Measurements from ENCODE around the gene C6orf136.
A peak's percentile ranks its signal among the peaks of the same experiment; 100 is the strongest.
"Not testable (repeated sequence)": the region's sequence is repeated elsewhere in the genome, so short reads cannot be mapped to it uniquely, and the experiment has no call there.

C6orf136 gene

GRCh38 chr6:30664994-30665767 is 18.2 kb downstream of the C6orf136 start:
- Histone ChIP-seq H3K4me3 (no peak overlapping the region), H3K27ac (no peak overlapping the region)
- no peak for TF ChIP-seq CTCF (IDR thresholded peaks at IDR 0.05)
- DNase-seq (ENCODE audit: low spot score), result no peak

GRCh38 chr6:30666300-30666699 is 19.4 kb downstream of the C6orf136 start:
- not testable (repeated sequence) for H3K4me3 ChIP-seq; DNase-seq (ENCODE audit: low spot score); H3K27ac ChIP-seq

GRCh38 chr6:30670760-30671527 is 24.0 kb downstream of the C6orf136 start:
- H3K4me3 ChIP-seq, result no peak overlapping the region
- no peak overlapping the region for H3K27ac ChIP-seq
- no peak for TF ChIP-seq CTCF (IDR thresholded peaks at IDR 0.05)
- DNase-seq (ENCODE audit: low spot score), result no peak

GRCh38 chr6:30672445-30673253 is 25.7 kb downstream of the C6orf136 start, which contains the start of gene DHX16:
Gene DHX16, minus strand, starts transcription at chr6:30673006. Its CDS starts 165 bp downstream, at chr6:30672841.
- peak within 1 kb of the TSS; percentile 89 for H3K4me3 ChIP-seq
- peak; percentile 82 for TF ChIP-seq CTCF (IDR thresholded peaks at IDR 0.05)
- DNase-seq (ENCODE audit: low spot score), result peak; percentile 96
- H3K27ac ChIP-seq, result peak within 1 kb of the TSS; percentile 75

- no peak for TF ChIP-seq CTCF (IDR thresholded peaks at IDR 0.05)
- Histone ChIP-seq H3K27ac (no peak overlapping the region), H3K4me3 (no peak overlapping the region)
Measured at GRCh38 chr6:30676660-30677285, 29.8 kb downstream of the C6orf136 start.

GRCh38 chr6:30678964-30679726 is 32.2 kb downstream of the C6orf136 start:
- DNase-seq (ENCODE audit: low spot score), result peak; percentile 89
- TF ChIP-seq CTCF (IDR thresholded peaks at IDR 0.05), result peak; percentile 96
- Histone ChIP-seq H3K27ac (peak overlapping the region; percentile 76 to 95), H3K4me3 (peak overlapping the region; percentile 91)

More at GRCh38 chr6:30676660-30677285, 29.8 kb downstream of the C6orf136 start:
- DNase-seq (ENCODE audit: low spot score), result no peak
